ENCODE results near the gene TBRG1.

DNA sequence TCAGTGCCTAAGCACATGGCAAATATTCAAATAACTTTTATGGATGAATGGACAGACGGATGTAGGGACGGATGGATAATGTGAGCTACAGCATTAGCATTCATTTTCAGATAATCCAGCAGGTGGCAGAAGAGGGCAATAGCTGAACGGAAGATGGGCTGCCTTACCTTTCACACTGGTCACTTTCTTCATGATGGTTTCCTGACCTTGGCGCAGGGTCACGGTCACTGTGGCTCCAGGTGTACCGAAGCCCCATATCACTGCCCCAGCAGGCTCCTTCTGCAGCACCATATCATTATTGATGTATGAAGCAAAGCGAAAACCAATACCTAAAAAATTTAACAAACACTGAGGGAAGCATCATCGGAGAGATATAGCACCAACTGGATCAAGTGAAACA is 46.5 kb downstream of the TBRG1 start:
- TF ChIP-seq POLR2A (IDR thresholded peaks at IDR 0.05) (no peak), POLR2AphosphoS5 (IDR thresholded peaks at IDR 0.05) (no peak)
